ENCODE data around the gene KIF7.
"Not testable (repeated sequence)": the region's sequence is repeated elsewhere in the genome, so short reads cannot be mapped to it uniquely, and the experiment has no call there.

KIF7 gene

GRCh38 chr15:89599021-89599420, 56.2 kb downstream of the KIF7 start:
- no peak for DNase-seq

GRCh38 chr15:89593018-89593417, 62.2 kb downstream of the KIF7 start:
- no peak for DNase-seq

GRCh38 chr15:89591834-89592233, 63.4 kb downstream of the KIF7 start:
- DNase-seq: no peak

- no peak for DNase-seq
Observed at GRCh38 chr15:89587955-89588354, 67.3 kb downstream of the KIF7 start.

- no peak for DNase-seq
Observed at GRCh38 chr15:89586651-89587050, 68.6 kb downstream of the KIF7 start.

- not testable (repeated sequence) for DNase-seq
Observed at GRCh38 chr15:89580747-89581146, 74.5 kb downstream of the KIF7 start.

GRCh38 chr15:89578146-89578545, 77.1 kb downstream of the KIF7 start:
- DNase-seq: no peak

Data from amniotic stem cell (primary cell).